ENCODE measurements around the gene NBEA. TPM values are rescaled to one million over a fixed set of nuclear protein-coding genes. Genes with fewer than 3 reads are reported as not detected.
"Not testable (repeated sequence)": the region's sequence is repeated elsewhere in the genome, so short reads cannot be mapped to it uniquely, and the experiment has no call there.

The NBEA gene
- total RNA-seq, 4 donors from 2014 or later: 1.4 to 14.9 (median 4.1) TPM

DNA sequence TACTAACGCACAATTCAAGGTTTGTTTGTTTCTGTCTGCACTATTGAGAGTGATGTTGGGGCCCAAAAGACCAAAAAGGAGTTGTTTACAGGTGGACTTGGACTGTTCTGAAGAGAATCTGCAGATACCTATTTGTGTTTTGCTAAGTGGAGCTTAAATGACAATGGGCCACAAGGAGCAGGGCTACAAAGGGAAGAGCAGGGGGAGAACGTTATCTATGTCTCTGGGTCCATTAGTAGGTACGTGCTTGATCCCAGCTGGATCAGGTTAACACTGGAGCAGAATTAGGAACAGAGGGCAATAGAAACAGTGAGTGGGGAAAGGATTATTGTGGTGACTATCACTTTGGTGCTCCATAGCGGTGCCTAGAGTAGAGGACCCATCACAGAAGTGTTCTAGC is 22.5 kb downstream of the NBEA start:
- no peak overlapping the region for H3K4me3 ChIP-seq
- H3K36me3 ChIP-seq: no peaks in the 10 kb centered on the region
- no peaks in the 10 kb centered on the region for H3K9me3 ChIP-seq
- H3K4me1 ChIP-seq: no peaks in the 10 kb centered on the region
- TF ChIP-seq, protein P1, sequence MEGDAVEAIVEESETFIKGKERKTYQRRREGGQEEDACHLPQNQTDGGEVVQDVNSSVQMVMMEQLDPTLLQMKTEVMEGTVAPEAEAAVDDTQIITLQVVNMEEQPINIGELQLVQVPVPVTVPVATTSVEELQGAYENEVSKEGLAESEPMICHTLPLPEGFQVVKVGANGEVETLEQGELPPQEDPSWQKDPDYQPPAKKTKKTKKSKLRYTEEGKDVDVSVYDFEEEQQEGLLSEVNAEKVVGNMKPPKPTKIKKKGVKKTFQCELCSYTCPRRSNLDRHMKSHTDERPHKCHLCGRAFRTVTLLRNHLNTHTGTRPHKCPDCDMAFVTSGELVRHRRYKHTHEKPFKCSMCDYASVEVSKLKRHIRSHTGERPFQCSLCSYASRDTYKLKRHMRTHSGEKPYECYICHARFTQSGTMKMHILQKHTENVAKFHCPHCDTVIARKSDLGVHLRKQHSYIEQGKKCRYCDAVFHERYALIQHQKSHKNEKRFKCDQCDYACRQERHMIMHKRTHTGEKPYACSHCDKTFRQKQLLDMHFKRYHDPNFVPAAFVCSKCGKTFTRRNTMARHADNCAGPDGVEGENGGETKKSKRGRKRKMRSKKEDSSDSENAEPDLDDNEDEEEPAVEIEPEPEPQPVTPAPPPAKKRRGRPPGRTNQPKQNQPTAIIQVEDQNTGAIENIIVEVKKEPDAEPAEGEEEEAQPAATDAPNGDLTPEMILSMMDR (IDR thresholded peaks at IDR 0.05): no peak
- no peak for DNase-seq
- no peak overlapping the region for H3K27ac ChIP-seq
- H3K27me3 ChIP-seq: no peaks in the 10 kb centered on the region

DNA sequence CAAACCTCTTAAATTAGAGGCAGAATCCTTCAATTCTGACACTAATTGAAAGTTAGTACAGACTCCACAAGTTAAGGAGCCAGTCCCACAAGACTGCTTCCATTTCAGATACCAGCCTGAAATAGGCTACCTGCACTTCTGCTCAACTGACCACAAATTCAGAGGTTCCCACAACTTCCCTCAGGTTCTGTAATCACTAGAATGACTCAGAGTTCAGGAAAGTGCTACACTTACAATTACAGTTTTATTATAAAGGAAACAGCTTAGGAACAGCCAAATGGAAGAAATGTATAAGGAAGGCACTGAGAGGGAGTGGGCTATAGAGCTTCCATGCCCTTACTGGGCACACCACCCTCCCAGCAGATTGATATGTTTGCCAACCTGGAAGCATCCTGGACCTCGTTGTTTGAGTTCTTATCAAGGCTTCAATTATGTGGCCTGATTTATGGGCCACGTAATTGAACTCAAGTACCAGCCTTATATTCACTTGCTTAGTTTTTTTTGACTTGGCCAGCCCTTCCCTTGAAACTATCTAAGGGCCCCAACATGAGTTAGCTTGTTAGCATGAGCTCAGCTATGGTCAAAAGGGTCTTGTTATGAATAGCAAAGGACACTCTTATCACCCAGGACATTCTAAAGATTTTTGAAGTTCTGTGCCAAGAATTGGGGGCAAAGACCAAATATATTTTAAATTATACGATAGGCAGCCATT is 25.9 kb downstream of the NBEA start:
- DNase-seq: no peak
- peaks cover 0 to 6% (median 0%) of the 10 kb centered on the region in 4 donors for H3K9me3 ChIP-seq
- no peaks in the 10 kb centered on the region for H3K36me3 ChIP-seq
- H3K27ac ChIP-seq: no peak overlapping the region
- no peak for TF ChIP-seq POLR2A (IDR thresholded peaks at IDR 0.05)
- TF ChIP-seq, protein P1 (IDR thresholded peaks at IDR 0.05): no peak
- H3K27me3 ChIP-seq: no peaks in the 10 kb centered on the region
- H3K4me1 ChIP-seq: no peaks in the 10 kb centered on the region
- H3K4me3 ChIP-seq: no peak overlapping the region

DNA sequence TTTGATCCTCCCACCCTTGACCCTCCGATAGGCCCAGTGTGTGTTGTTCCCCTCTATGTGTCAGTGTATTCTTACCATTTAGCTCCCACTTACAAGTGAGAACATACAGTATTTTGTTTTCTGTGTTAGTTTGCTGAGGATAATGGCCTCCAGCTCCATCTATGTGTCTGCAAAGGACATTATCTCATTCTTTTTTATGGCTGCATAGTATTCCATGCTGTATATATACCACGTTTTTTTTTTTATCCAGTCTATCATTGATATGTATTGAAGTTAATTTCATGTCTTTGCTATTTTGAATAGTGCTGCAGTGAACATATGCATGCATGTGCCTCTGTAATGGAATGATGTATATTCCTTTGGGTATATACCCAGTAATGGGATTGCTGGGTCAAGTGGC is 27.5 kb downstream of the NBEA start:
- not testable (repeated sequence) for H3K4me3 ChIP-seq, H3K4me1 ChIP-seq, DNase-seq, H3K27me3 ChIP-seq, H3K9me3 ChIP-seq, H3K27ac ChIP-seq, H3K36me3 ChIP-seq

- H3K4me3 ChIP-seq: no peak overlapping the region
- H3K9me3 ChIP-seq: peaks cover 0 to 6% (median 0%) of the 10 kb centered on the region in 4 donors
- no peaks in the 10 kb centered on the region for H3K4me1 ChIP-seq
- H3K36me3 ChIP-seq: no peaks in the 10 kb centered on the region
- H3K27me3 ChIP-seq: no peaks in the 10 kb centered on the region
- H3K27ac ChIP-seq: no peak overlapping the region
- no peak for DNase-seq
- TF ChIP-seq, protein P1 (IDR thresholded peaks at IDR 0.05): no peak
- TF ChIP-seq POLR2A (IDR thresholded peaks at IDR 0.05): no peak
These were observed 28.9 kb downstream of the NBEA start for GRCh38 chr13:34970961-34971360.

DNA sequence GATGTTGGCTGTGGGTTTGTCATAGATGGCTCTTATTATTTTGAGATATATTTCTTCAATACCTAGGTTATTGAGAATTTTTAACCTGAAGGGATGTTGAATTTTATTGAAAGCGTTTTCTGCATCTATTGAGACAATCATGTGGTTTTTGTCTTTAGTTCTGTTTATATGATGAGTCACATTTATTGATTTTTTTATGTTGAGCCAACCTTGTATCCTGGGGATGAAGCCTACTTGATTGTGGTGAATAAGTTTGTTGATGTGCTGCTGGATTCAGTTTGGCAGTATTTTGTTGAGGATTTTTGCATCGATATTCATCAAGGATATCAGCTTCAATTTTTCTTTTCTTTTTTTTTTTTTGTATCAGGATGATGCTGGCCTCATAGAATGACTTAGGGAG is 29.4 kb downstream of the NBEA start:
- peaks cover 0 to 6% (median 0%) of the 10 kb centered on the region in 4 donors for H3K9me3 ChIP-seq
- H3K4me3 ChIP-seq: no peak overlapping the region
- H3K27ac ChIP-seq: no peak overlapping the region
- no peaks in the 10 kb centered on the region for H3K4me1 ChIP-seq
- no peaks in the 10 kb centered on the region for H3K36me3 ChIP-seq
- TF ChIP-seq POLR2A (IDR thresholded peaks at IDR 0.05): no peak
- TF ChIP-seq, protein P1 (IDR thresholded peaks at IDR 0.05): no peak
- DNase-seq: no peak
- H3K27me3 ChIP-seq: no peaks in the 10 kb centered on the region

DNA sequence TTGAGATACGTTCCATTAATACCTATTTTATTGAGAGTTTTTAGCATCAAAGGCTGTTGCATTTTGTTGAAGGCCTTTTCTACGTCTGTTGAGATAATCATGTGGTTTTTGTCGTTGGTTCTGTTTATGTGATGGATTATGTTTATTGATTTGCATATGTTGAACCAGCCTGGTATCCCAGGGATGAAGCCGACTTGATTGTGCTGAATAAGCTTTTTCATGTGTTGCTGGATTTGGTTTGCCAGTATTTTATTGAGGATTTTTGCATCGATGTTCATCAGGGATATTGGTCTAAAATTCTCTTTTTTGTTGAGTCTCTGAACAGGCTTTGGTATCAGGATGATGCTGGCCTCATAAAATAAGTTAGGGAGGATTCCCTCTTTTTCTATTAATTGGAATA is 43.1 kb downstream of the NBEA start:
- not testable (repeated sequence) for H3K36me3 ChIP-seq, H3K4me3 ChIP-seq, H3K4me1 ChIP-seq, H3K27ac ChIP-seq, H3K27me3 ChIP-seq, DNase-seq
- peaks cover 0 to 10% (median 0%) of the 10 kb centered on the region in 4 donors for H3K9me3 ChIP-seq

- TF ChIP-seq, protein P1 (IDR thresholded peaks at IDR 0.05): no peak
- no peak for TF ChIP-seq POLR2A (IDR thresholded peaks at IDR 0.05)
- DNase-seq: no peak
- no peaks in the 10 kb centered on the region for H3K36me3 ChIP-seq
- H3K27me3 ChIP-seq: no peaks in the 10 kb centered on the region
- H3K4me1 ChIP-seq: no peaks in the 10 kb centered on the region
- H3K9me3 ChIP-seq: peaks cover 0 to 18% (median 0%) of the 10 kb centered on the region in 4 donors
- no peak overlapping the region for H3K4me3 ChIP-seq
- H3K27ac ChIP-seq: no peak overlapping the region
These were observed 46.3 kb downstream of the NBEA start for GRCh38 chr13:34988330-34988791.
